CD4-positive, alpha-beta T cell (primary cell): ENCODE data around the gene CDK15. TPM values are rescaled to one million over a fixed set of nuclear protein-coding genes. Genes with fewer than 3 reads are reported as not detected.

Experiments
- ATAC-seq: fragments of 200-7000 bp; cut with Tn5 transposase; one replicate; pipeline ENCODE4 v1.10.0; 2022; ENCODE audit warnings: mild to moderate bottlenecking; ENCODE audit not compliant: poor library complexity
- CTCF ChIA-PET: fragments of 350-600 bp; sonication (Branson Sonifier 250); formaldehyde crosslinking; loops from one replicate; lab custom pipeline; 2021; ENCODE audit warnings: antibody characterized with exemption, inconsistent platforms; lab: Charles Lee
- POLR2A ChIA-PET: fragments of 350-600 bp; sonication (Branson Sonifier 250); formaldehyde crosslinking; loops from one replicate; lab custom pipeline; 2021; ENCODE audit warnings: antibody characterized with exemption, inconsistent platforms; lab: Charles Lee
- DNase-seq, 14 experiments: peaks; one replicate each; pipeline ENCODE4 v3.0.0-alpha.2; 2013 to 2020; ENCODE audit warnings: mixed read lengths in 2 of 14
- H3K27ac ChIP-seq, 2 donors: one replicate each; pipeline versions ENCODE4 v1.5.1 to v1.7.0; 2013; ENCODE audit warnings: low read length in 2 of 2, low read depth in 1 of 2, mild to moderate bottlenecking in 1 of 2
- H3K27me3 ChIP-seq, 2 experiments: 1 replicate in 1 of 2; 2 replicates in 1 of 2; pipeline versions ENCODE4 v1.6.1 to v1.7.0; 2013; ENCODE audit warnings: low read length in 2 of 2, control low read depth in 1 of 2, mild to moderate bottlenecking in 1 of 2, moderate library complexity in 1 of 2; ENCODE audit not compliant: insufficient read depth in 2 of 2, control insufficient read depth in 1 of 2
- H3K36me3 ChIP-seq: one replicate; pipeline ENCODE4 v1.6.1; 2013; ENCODE audit warnings: low read length, control low read depth; ENCODE audit not compliant: insufficient read depth
- H3K4me1 ChIP-seq: one replicate; pipeline ENCODE4 v1.6.1; 2013; ENCODE audit warnings: low read length, control low read depth; ENCODE audit not compliant: insufficient read depth
- H3K4me3 ChIP-seq: one replicate; pipeline ENCODE4 v1.5.1; 2013; ENCODE audit warnings: mild to moderate bottlenecking, low read length, moderate library complexity
- H3K9me3 ChIP-seq, 2 experiments: 1 replicate in 1 of 2; 2 replicates in 1 of 2; pipeline versions ENCODE4 v1.6.1 to v1.7.0; 2013; ENCODE audit warnings: low read length in 2 of 2, mild to moderate bottlenecking in 2 of 2, control low read depth in 1 of 2, moderate library complexity in 1 of 2; ENCODE audit not compliant: control insufficient read depth in 1 of 2, insufficient read depth in 1 of 2
- H3K27ac Mint-ChIP-seq: one replicate; pipeline ENCODE4 v1.8.0; 2020; ENCODE audit warnings: mixed read lengths
- H3K27me3 Mint-ChIP-seq: one replicate; pipeline ENCODE4 v1.8.0; 2021; ENCODE audit warnings: mixed read lengths
- H3K36me3 Mint-ChIP-seq: one replicate; pipeline ENCODE4 v1.8.0; 2021; ENCODE audit warnings: low read depth, mixed read lengths
- H3K4me1 Mint-ChIP-seq: one replicate; pipeline ENCODE4 v1.8.0; 2021; ENCODE audit warnings: low read depth, mixed read lengths
- H3K4me3 Mint-ChIP-seq: one replicate; pipeline ENCODE4 v1.8.0; 2020; ENCODE audit warnings: mild to moderate bottlenecking, mixed read lengths
- H3K9me3 Mint-ChIP-seq: one replicate; pipeline ENCODE4 v1.8.0; 2020; ENCODE audit warnings: mixed read lengths
- intact Hi-C, 2 experiments: fragments of 100-400 bp; cut with DNase I in 1 of 2; cut with micrococcal nuclease in 1 of 2; formaldehyde crosslinking; loops; one replicate each; pipeline versions ENCODE4 v1.15.1 to v1.9.0; 2023 to 2025; cut with DNase I, micrococcal nuclease
- total RNA-seq, 174 experiments: library from RNA in 2 of 174; stranded (reverse) in 2 of 174; gene quantifications; one replicate each; pipeline ENCODE4 v1.2.3 and lab custom pipeline; 2021 to 2026
- TF ChIP-seq, protein P1 (sequence below): fragments of 200-600 bp; IDR thresholded peaks from one replicate; pipeline ENCODE4 v1.8.0; 2022; ENCODE audit warnings: antibody characterized with exemption, mild to moderate bottlenecking

The CDK15 gene
- total RNA-seq, 2 experiments from 2014 or later = not detected

DNA sequence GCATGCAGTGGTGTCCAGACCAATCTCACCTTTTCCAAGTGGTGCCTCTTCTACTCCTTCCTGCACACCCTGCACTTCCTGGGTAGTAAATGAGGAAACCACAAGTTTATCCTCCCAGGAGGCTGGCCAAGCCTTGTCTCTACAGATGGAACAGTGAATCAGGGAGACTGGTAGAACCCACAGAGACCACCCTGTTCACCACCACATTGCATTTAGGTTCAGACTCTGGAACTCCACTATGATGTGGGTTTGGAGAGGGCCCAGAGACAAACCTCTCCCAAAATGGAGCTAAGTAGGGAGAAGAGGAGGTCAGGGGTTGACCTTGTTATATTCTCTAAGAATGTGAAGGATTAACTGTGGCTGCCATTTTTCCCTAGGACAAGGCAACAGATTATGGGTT, 124.5 kb downstream of the CDK15 start:
- Histone ChIP-seq H3K27me3 (peaks cover 0 to 7% of the 10 kb centered on the region in 2 experiments), H3K27ac (no peak overlapping the region), H3K36me3 (no peaks in the 10 kb centered on the region), H3K9me3 (peaks cover 0 to 4% of the 10 kb centered on the region in 2 experiments), H3K4me3 (no peak overlapping the region), H3K4me1 (no peaks in the 10 kb centered on the region)
- no peak overlapping the region for H3K27ac Mint-ChIP-seq
- no peaks in the 10 kb centered on the region for H3K4me1 Mint-ChIP-seq
- intact Hi-C loops = no loop called here
- no peak overlapping the region for H3K4me3 Mint-ChIP-seq
- peaks cover 35% of the 10 kb centered on the region for H3K27me3 Mint-ChIP-seq
- H3K36me3 Mint-ChIP-seq = no peaks in the 10 kb centered on the region
- DNase-seq = no peak
- ChIA-PET POLR2A (no interaction called here), CTCF (no interaction called here)
- H3K9me3 Mint-ChIP-seq = no peaks in the 10 kb centered on the region
- ATAC-seq = no peak
- TF ChIP-seq, protein P1, sequence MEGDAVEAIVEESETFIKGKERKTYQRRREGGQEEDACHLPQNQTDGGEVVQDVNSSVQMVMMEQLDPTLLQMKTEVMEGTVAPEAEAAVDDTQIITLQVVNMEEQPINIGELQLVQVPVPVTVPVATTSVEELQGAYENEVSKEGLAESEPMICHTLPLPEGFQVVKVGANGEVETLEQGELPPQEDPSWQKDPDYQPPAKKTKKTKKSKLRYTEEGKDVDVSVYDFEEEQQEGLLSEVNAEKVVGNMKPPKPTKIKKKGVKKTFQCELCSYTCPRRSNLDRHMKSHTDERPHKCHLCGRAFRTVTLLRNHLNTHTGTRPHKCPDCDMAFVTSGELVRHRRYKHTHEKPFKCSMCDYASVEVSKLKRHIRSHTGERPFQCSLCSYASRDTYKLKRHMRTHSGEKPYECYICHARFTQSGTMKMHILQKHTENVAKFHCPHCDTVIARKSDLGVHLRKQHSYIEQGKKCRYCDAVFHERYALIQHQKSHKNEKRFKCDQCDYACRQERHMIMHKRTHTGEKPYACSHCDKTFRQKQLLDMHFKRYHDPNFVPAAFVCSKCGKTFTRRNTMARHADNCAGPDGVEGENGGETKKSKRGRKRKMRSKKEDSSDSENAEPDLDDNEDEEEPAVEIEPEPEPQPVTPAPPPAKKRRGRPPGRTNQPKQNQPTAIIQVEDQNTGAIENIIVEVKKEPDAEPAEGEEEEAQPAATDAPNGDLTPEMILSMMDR = no peak

DNA sequence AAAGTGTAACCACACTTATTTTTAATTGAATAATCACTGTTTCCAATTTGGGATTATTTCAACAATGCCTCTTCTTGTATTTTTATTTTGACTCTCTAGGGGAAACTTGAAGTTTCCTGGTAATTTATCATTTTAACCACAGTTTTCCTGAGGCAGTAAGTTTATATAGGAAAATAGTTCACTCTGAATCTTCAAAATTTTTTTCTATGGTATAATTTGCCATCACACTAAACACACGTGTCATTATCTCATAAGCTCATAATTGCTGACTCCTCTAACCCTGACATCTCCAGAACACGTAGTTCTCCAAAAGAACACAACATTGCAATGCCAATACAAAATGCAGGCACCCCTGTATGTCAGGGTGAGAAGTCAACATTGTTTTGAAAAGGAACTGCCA, 125.1 kb downstream of the CDK15 start:
- TF ChIP-seq, protein P1 = no peak
- Mint-ChIP-seq H3K27ac (no peak overlapping the region), H3K27me3 (peaks cover 35% of the 10 kb centered on the region), H3K9me3 (no peaks in the 10 kb centered on the region), H3K4me1 (no peaks in the 10 kb centered on the region), H3K4me3 (no peak overlapping the region), H3K36me3 (no peaks in the 10 kb centered on the region)
- no peak for DNase-seq
- Histone ChIP-seq H3K36me3 (no peaks in the 10 kb centered on the region), H3K9me3 (peaks cover 0 to 4% of the 10 kb centered on the region in 2 experiments), H3K27me3 (peaks cover 0 to 10% of the 10 kb centered on the region in 2 experiments), H3K4me1 (no peaks in the 10 kb centered on the region), H3K27ac (no peak overlapping the region), H3K4me3 (no peak overlapping the region)
- POLR2A ChIA-PET = no interaction called here
- CTCF ChIA-PET = no interaction called here
- no peak for ATAC-seq
- intact Hi-C loops = no loop called here

DNA sequence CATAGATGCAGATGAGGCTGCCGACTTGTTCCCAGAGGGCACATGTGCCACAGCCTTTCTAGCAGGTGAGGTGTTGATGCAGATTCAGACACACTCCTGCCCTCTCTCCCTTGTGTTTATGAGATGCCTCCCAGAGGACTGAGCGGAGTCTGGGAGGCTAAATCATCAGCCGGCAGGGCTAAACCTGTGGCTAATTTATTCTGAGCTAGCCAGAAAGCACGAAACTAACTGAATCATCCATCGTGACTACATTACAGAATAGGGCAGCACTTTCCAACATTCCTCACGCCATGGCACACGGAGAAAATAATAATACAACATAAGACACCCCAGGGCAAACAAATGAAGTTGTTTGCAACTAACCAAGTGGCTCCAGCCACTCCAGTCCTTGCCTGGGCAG, 125.6 kb downstream of the CDK15 start:
- ChIA-PET CTCF (no interaction called here), POLR2A (no interaction called here)
- ATAC-seq = no peak
- intact Hi-C loops = no loop called here
- Histone ChIP-seq H3K27ac (no peak overlapping the region), H3K4me3 (no peak overlapping the region), H3K4me1 (no peaks in the 10 kb centered on the region), H3K36me3 (no peaks in the 10 kb centered on the region), H3K9me3 (peaks cover 0 to 4% of the 10 kb centered on the region in 2 experiments), H3K27me3 (peaks cover 0 to 14% of the 10 kb centered on the region in 2 experiments)
- Mint-ChIP-seq H3K27me3 (peaks cover 36% of the 10 kb centered on the region), H3K4me1 (no peaks in the 10 kb centered on the region), H3K36me3 (no peaks in the 10 kb centered on the region), H3K27ac (no peak overlapping the region), H3K9me3 (no peaks in the 10 kb centered on the region), H3K4me3 (no peak overlapping the region)
- TF ChIP-seq, protein P1 = no peak
- no peak for DNase-seq
